Body of pancreas (tissue), 4 donors: ENCODE results near the gene ATG7.

ENCODE experiments used
- CTCF ChIP-seq, 7 experiments: fragments of 450-650 bp in 4 of 7; fragments of 200-600 bp in 3 of 7; sonication (generic) in 3 of 7; IDR thresholded peaks; one replicate each; pipeline ENCODE4 v1.5.1; 2016 to 2019; ENCODE audit warnings: antibody characterized with exemption in 7 of 7
- POLR2A ChIP-seq, 3 donors: fragments of 450-650 bp; IDR thresholded peaks; one replicate each; pipeline ENCODE4 v1.6.1; 2016; ENCODE audit warnings: antibody characterized with exemption in 3 of 3, mild to moderate bottlenecking in 2 of 3

- TF ChIP-seq CTCF (IDR thresholded peaks at IDR 0.05) (no peak), POLR2A (IDR thresholded peaks at IDR 0.05) (no peak)
Measured at GRCh38 chr3:11539218-11539617, 267.0 kb downstream of the ATG7 start.
